ENCODE results near the gene VCPKMT.

GRCh38 chr14:50062438-50063085 lies 53.8 kb downstream of the VCPKMT start:
- TF ChIP-seq, protein P1, sequence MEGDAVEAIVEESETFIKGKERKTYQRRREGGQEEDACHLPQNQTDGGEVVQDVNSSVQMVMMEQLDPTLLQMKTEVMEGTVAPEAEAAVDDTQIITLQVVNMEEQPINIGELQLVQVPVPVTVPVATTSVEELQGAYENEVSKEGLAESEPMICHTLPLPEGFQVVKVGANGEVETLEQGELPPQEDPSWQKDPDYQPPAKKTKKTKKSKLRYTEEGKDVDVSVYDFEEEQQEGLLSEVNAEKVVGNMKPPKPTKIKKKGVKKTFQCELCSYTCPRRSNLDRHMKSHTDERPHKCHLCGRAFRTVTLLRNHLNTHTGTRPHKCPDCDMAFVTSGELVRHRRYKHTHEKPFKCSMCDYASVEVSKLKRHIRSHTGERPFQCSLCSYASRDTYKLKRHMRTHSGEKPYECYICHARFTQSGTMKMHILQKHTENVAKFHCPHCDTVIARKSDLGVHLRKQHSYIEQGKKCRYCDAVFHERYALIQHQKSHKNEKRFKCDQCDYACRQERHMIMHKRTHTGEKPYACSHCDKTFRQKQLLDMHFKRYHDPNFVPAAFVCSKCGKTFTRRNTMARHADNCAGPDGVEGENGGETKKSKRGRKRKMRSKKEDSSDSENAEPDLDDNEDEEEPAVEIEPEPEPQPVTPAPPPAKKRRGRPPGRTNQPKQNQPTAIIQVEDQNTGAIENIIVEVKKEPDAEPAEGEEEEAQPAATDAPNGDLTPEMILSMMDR (IDR thresholded peaks at IDR 0.05) = no peak
- no peak for TF ChIP-seq ZFX (IDR thresholded peaks at IDR 0.05; ENCODE audit: borderline replicate concordance)

Measured in 22Rv1 (cell line).